HCT116 (cell line): ENCODE data around the gene SLC7A1. TPM values are rescaled to one million over a fixed set of nuclear protein-coding genes. Genes with fewer than 3 reads are reported as not detected.

ENCODE experiments used
- ATAC-seq: fragments of 200-7000 bp; cut with Tn5 transposase; 2 replicates; pipeline ENCODE4 v1.9.1; 2020; ENCODE audit warnings: mild to moderate bottlenecking, moderate library complexity
- BruUV-seq: library from RNA; stranded (reverse); fragments of 400-500 nt; replicated peaks from 2 replicates; lab custom pipeline; 2021; lab: Mats Ljungman, UMichigan
- CTCF ChIA-PET: fragments of 300-600 bp; sonication (Branson Sonifier 250); formaldehyde crosslinking; loops from one replicate; lab custom pipeline; 2021; ENCODE audit warnings: antibody characterized with exemption; lab: Charles Lee
- POLR2A ChIA-PET: fragments of 300-600, 350-600 bp; sonication (Branson Sonifier 250); formaldehyde crosslinking; loops from one replicate; lab custom pipeline; 2021; ENCODE audit warnings: antibody characterized with exemption; lab: Charles Lee
- RAD21 ChIA-PET, 2 experiments: fragments of 300-600 bp; sonication (Branson Sonifier 250); formaldehyde crosslinking; loops; one replicate each; lab custom pipeline; 2023; ENCODE audit warnings: low total read pairs in 2 of 2; ENCODE audit not compliant: uncharacterized antibody in 2 of 2, unreplicated experiment in 2 of 2, low non-redundant PET in 1 of 2; lab: Charles Lee
- DNase-seq: peaks from one replicate; pipeline ENCODE4 v3.0.0-alpha.2; 2010; ENCODE audit warnings: low read depth, low spot score
- H2AFZ ChIP-seq: fragments of 200-600 bp; shearing (Covaris generic), sonication (generic); 2 replicates; pipeline ENCODE4 v1.6.1; 2017; ENCODE audit warnings: low read depth, mixed run types, mixed read lengths, antibody characterized with exemption, low read length; ENCODE audit not compliant: poor library complexity, severe bottlenecking
- H3K27ac ChIP-seq: 2 replicates; pipeline ENCODE4 v1.5.1; 2012; ENCODE audit warnings: low read depth, low read length
- H3K27me3 ChIP-seq: fragments of 200-600 bp; sonication (generic); 2 replicates; pipeline ENCODE4 v1.6.1; 2016; ENCODE audit warnings: mixed run types, low read length, mixed read lengths; ENCODE audit not compliant: insufficient read depth
- H3K36me3 ChIP-seq, 2 experiments: fragments of 200-500 bp in 1 of 2; fragments of 200-600 bp in 1 of 2; sonication (Bioruptor generic) in 1 of 2; sonication (generic) in 1 of 2; 2 replicates each; pipeline versions ENCODE4 v1.5.1 to v1.6.1; 2014 to 2016; ENCODE audit warnings: low read length in 2 of 2, inconsistent platforms in 1 of 2, mixed read lengths in 1 of 2, mixed run types in 1 of 2; ENCODE audit not compliant: insufficient read depth in 2 of 2, control insufficient read depth in 1 of 2
- H3K4me1 ChIP-seq, 2 experiments: fragments of 200-600 bp in 1 of 2; sonication (generic) in 1 of 2; 2 replicates each; pipeline versions ENCODE4 v1.5.1 to v1.6.1; 2012 to 2017; ENCODE audit warnings: low read length in 2 of 2, inconsistent platforms in 1 of 2, mild to moderate bottlenecking in 1 of 2, mixed read lengths in 1 of 2, mixed run types in 1 of 2, moderate library complexity in 1 of 2; ENCODE audit not compliant: insufficient read depth in 2 of 2, control insufficient read depth in 1 of 2
- H3K4me2 ChIP-seq: fragments of 200-600 bp; sonication (generic); 2 replicates; pipeline ENCODE4 v1.6.1; 2017; ENCODE audit warnings: mixed run types, low read length, mixed read lengths
- H3K4me3 ChIP-seq, 2 experiments: fragments of 200-600 bp in 1 of 2; sonication (generic) in 1 of 2; replicated peaks in 1 of 2; 2 replicates each; pipeline ENCODE4 v1.5.1; 2011 to 2016; ENCODE audit warnings: low read length in 2 of 2, control low read depth in 1 of 2, low read depth in 1 of 2, mild to moderate bottlenecking in 1 of 2, mixed read lengths in 1 of 2, mixed run types in 1 of 2
- H3K79me2 ChIP-seq: fragments of 200-600 bp; sonication (generic); 2 replicates; pipeline ENCODE4 v1.6.1; 2017; ENCODE audit warnings: mild to moderate bottlenecking, mixed run types, low read length, moderate library complexity, mixed read lengths; ENCODE audit not compliant: insufficient read depth
- H3K9ac ChIP-seq: fragments of 200-600 bp; sonication (generic); 2 replicates; pipeline ENCODE4 v1.6.1; 2016; ENCODE audit warnings: low read length, mixed read lengths
- H3K9me2 ChIP-seq: fragments of 200-600 bp; sonication (generic), shearing (Covaris generic); 2 replicates; pipeline ENCODE4 v1.6.1; 2017; ENCODE audit warnings: mixed run types, mild to moderate bottlenecking, moderate library complexity; ENCODE audit not compliant: insufficient read depth
- H3K9me3 ChIP-seq, 2 experiments: fragments of 200-500 bp in 1 of 2; fragments of 200-600 bp in 1 of 2; sonication (Bioruptor generic) in 1 of 2; sonication (generic) in 1 of 2; 2 replicates each; pipeline ENCODE4 v1.6.1; 2014 to 2017; ENCODE audit warnings: low read length in 2 of 2, mixed read lengths in 2 of 2, inconsistent platforms in 1 of 2, low read depth in 1 of 2, mild to moderate bottlenecking in 1 of 2, mixed run types in 1 of 2, moderate library complexity in 1 of 2; ENCODE audit not compliant: control insufficient read depth in 1 of 2, insufficient read depth in 1 of 2
- H4K20me1 ChIP-seq: fragments of 200-600 bp; sonication (generic), shearing (Covaris generic); 2 replicates; pipeline ENCODE4 v1.6.1; 2017; ENCODE audit warnings: mixed run types, mild to moderate bottlenecking, moderate library complexity; ENCODE audit not compliant: insufficient read depth
- ATF3 ChIP-seq: IDR thresholded peaks from 2 replicates; pipeline ENCODE4 v1.6.1; 2012
- CBX3 ChIP-seq: IDR thresholded peaks from 2 replicates; pipeline ENCODE4 v1.6.1; 2012; ENCODE audit warnings: low read depth
- CEBPB ChIP-seq: IDR thresholded peaks from 2 replicates; pipeline ENCODE4 v1.6.1; 2012; ENCODE audit warnings: low read depth
- ELF1 ChIP-seq: IDR thresholded peaks from 2 replicates; pipeline ENCODE4 v1.6.1; 2012; ENCODE audit warnings: low read depth, borderline replicate concordance
- EZH2phosphoT487 ChIP-seq: fragments of 200-600 bp; IDR thresholded peaks from 2 replicates; pipeline ENCODE4 v1.6.1; 2018; ENCODE audit warnings: antibody characterized with exemption, borderline replicate concordance
- FOSL1 ChIP-seq: IDR thresholded peaks from 2 replicates; pipeline ENCODE4 v1.6.1; 2012; ENCODE audit warnings: low read depth
- JUND ChIP-seq: IDR thresholded peaks from 2 replicates; pipeline ENCODE4 v1.6.1; 2012
- POLR2AphosphoS5 ChIP-seq: IDR thresholded peaks from 2 replicates; pipeline ENCODE4 v1.6.1; 2011; ENCODE audit warnings: mild to moderate bottlenecking, low read depth, low read length, moderate library complexity
- RAD21 ChIP-seq: IDR thresholded peaks from 2 replicates; pipeline ENCODE4 v1.6.1; 2012; ENCODE audit warnings: low read depth, mild to moderate bottlenecking
- SRF ChIP-seq: IDR thresholded peaks from 2 replicates; pipeline ENCODE4 v1.6.1; 2012; ENCODE audit warnings: low read depth
- TCF7L2 ChIP-seq: IDR thresholded peaks from 2 replicates; pipeline ENCODE4 v1.7.0; 2011; ENCODE audit warnings: borderline replicate concordance, inconsistent platforms; ENCODE audit not compliant: insufficient read depth, insufficient read length; ENCODE audit errors: extremely low read depth
- ZBTB33 ChIP-seq: IDR thresholded peaks from 2 replicates; pipeline ENCODE4 v1.6.1; 2011; ENCODE audit warnings: mild to moderate bottlenecking, low read length, moderate library complexity; ENCODE audit not compliant: insufficient replicate concordance; ENCODE audit errors: extremely low read depth
- ZFX ChIP-seq: fragments of 450-650 bp; IDR thresholded peaks from 2 replicates; pipeline ENCODE4 v1.6.1; 2017
- intact Hi-C: fragments of 100-400 bp; cut with micrococcal nuclease; formaldehyde crosslinking; loops from 2 replicates; pipeline ENCODE4 v1.10.0; 2022
- total RNA-seq: library from RNA; stranded (reverse); gene quantifications from one replicate; pipeline ENCODE4 v1.2.1, GENCODE V29; 2021; ENCODE audit not compliant: unreplicated experiment

Gene SLC7A1
- total RNA-seq, 1 experiment from 2014 or later = 124 TPM

DNA sequence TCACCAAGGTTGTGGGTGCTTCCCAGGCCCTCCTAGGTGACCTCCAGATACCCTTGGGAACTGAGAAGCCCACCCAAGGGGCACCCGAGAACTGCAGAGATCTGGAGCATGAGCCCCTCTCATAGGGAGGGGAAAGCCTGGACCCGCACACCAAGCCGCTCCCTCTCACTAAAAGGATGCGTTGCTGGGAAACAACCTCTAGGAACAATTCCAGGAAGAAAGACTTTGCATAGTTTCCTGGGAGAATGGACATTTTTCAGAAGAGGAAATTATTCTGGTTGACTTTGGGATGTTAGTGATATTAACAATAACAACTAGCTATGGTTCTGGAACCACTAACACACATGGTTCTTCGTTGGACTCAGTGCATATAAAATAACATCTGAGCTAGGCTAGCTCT lies 64.6 kb downstream of the SLC7A1 start:
- DNase-seq (no peak), ATAC-seq (no peak)
- Histone ChIP-seq H4K20me1 (no peaks in the 10 kb centered on the region), H3K9ac (no peak overlapping the region), H3K79me2 (peaks cover 17% of the 10 kb centered on the region; the same call in 1 of the 2 replicates), H3K36me3 (peaks cover 22 to 33% of the 10 kb centered on the region in 2 experiments), H2AFZ (no peak overlapping the region), H3K9me2 (no peaks in the 10 kb centered on the region), H3K4me1 (no peaks in the 10 kb centered on the region), H3K27ac (no peak overlapping the region), H3K9me3 (no peaks in the 10 kb centered on the region), H3K27me3 (no peaks in the 10 kb centered on the region), H3K4me3 (no peak overlapping the region), H3K4me2 (no peak overlapping the region)
- intact Hi-C loops = no loop called here
- ChIA-PET POLR2A (no interaction called here), CTCF (no interaction called here), RAD21 (no interaction called here)
- BruUV-seq = no TSS peak
- TF ChIP-seq FOSL1 (no peak), ZFX (no peak), CBX3 (no peak), ELF1 (no peak), ZBTB33 (no peak), RAD21 (no peak), EZH2phosphoT487 (no peak), ATF3 (no peak), CEBPB (no peak), JUND (no peak), SRF (no peak), TCF7L2 (no peak), POLR2AphosphoS5 (no peak)
